B cell (primary cell): ENCODE results near the gene CASK. TPM values are rescaled to one million over a fixed set of nuclear protein-coding genes. Genes with fewer than 3 reads are reported as not detected.

Experiments
- ATAC-seq: fragments of 200-7000 bp; cut with Tn5 transposase; one replicate; pipeline ENCODE4 v1.10.0; 2021; ENCODE audit warnings: low read depth, mild to moderate bottlenecking, moderate number of reproducible peaks, moderate library complexity
- CTCF ChIA-PET: fragments of 350-600 bp; sonication (Branson Sonifier 250); formaldehyde crosslinking; loops from one replicate; lab custom pipeline; 2021; ENCODE audit warnings: antibody characterized with exemption, inconsistent platforms; lab: Charles Lee
- POLR2A ChIA-PET: fragments of 350-600 bp; sonication (Branson Sonifier 250); formaldehyde crosslinking; loops from one replicate; lab custom pipeline; 2021; ENCODE audit warnings: antibody characterized with exemption; lab: Charles Lee
- DNase-seq: peaks from one replicate; pipeline ENCODE4 v3.0.0; 2013
- H2AFZ ChIP-seq: 2 replicates; pipeline ENCODE4 v1.6.1; 2012; ENCODE audit warnings: mild to moderate bottlenecking, low read depth, low read length; ENCODE audit not compliant: insufficient read depth, poor library complexity, severe bottlenecking
- H3K27ac ChIP-seq, 2 donors: 1 replicate in 1 of 2; 2 replicates in 1 of 2; pipeline ENCODE4 v1.5.1; 2012 to 2013; ENCODE audit warnings: low read length in 2 of 2, mild to moderate bottlenecking in 2 of 2, moderate library complexity in 1 of 2
- H3K27me3 ChIP-seq, 4 experiments: fragments of 200-600 bp in 1 of 4; sonication (generic) in 1 of 4; replicated peaks in 1 of 4; 1 replicate in 2 of 4; 2 replicates in 2 of 4; pipeline versions ENCODE4 v1.6.1 to v1.7.0; 2013 to 2016; ENCODE audit warnings: low read length in 3 of 4, mild to moderate bottlenecking in 2 of 4, mixed read lengths in 1 of 4, moderate library complexity in 1 of 4; ENCODE audit not compliant: insufficient read depth in 4 of 4, control insufficient read depth in 3 of 4; ENCODE audit errors: control extremely low read depth in 1 of 4
- H3K36me3 ChIP-seq, 2 experiments: replicated peaks in 1 of 2; 1 replicate in 1 of 2; 2 replicates in 1 of 2; pipeline versions ENCODE4 v1.6.1 to v1.7.1; 2013; ENCODE audit warnings: low read length in 1 of 2; ENCODE audit not compliant: insufficient read depth in 2 of 2, control insufficient read depth in 1 of 2; ENCODE audit errors: control extremely low read depth in 1 of 2, extremely low read depth in 1 of 2
- H3K4me1 ChIP-seq, 2 donors: fragments of 200-600 bp in 1 of 2; sonication (generic) in 1 of 2; 1 replicate in 1 of 2; 2 replicates in 1 of 2; pipeline versions ENCODE4 v1.5.1 to v1.6.1; 2013 to 2017; ENCODE audit warnings: low read length in 2 of 2; ENCODE audit not compliant: control insufficient read depth in 2 of 2, insufficient read depth in 2 of 2
- H3K4me2 ChIP-seq: replicated peaks from 2 replicates; pipeline ENCODE3; 2012; ENCODE audit warnings: mild to moderate bottlenecking, low read depth, low read length; ENCODE audit not compliant: poor library complexity, severe bottlenecking
- H3K4me3 ChIP-seq, 5 experiments: fragments of 200-600 bp in 1 of 5; sonication (generic) in 1 of 5; 1 replicate in 3 of 5; 2 replicates in 2 of 5; pipeline versions ENCODE4 v1.5.1 to v1.7.0; 2011 to 2016; ENCODE audit warnings: low read length in 4 of 5, mild to moderate bottlenecking in 4 of 5, low read depth in 2 of 5, control low read depth in 1 of 5, moderate library complexity in 1 of 5; ENCODE audit not compliant: insufficient read depth in 1 of 5; ENCODE audit errors: control extremely low read depth in 1 of 5, extremely low read depth in 1 of 5
- H3K79me2 ChIP-seq: fragments of 200-600 bp; sonication (generic); one replicate; pipeline ENCODE4 v1.6.0; 2016; ENCODE audit warnings: low read length; ENCODE audit not compliant: control insufficient read depth, insufficient read depth
- H3K9ac ChIP-seq: fragments of 200-600 bp; sonication (generic); 2 replicates; pipeline ENCODE4 v1.6.1; 2017; ENCODE audit warnings: mild to moderate bottlenecking, low read length, moderate library complexity
- H3K9me3 ChIP-seq, 3 donors: one replicate each; pipeline versions ENCODE4 v1.6.1 to v1.7.1; 2013; ENCODE audit warnings: low read length in 2 of 3; ENCODE audit not compliant: control insufficient read depth in 2 of 3, insufficient read depth in 1 of 3; ENCODE audit errors: control extremely low read depth in 1 of 3
- H4K20me1 ChIP-seq: 2 replicates; pipeline ENCODE4 v1.6.0; 2012; ENCODE audit warnings: mild to moderate bottlenecking, low read length; ENCODE audit not compliant: insufficient read depth, control insufficient read depth, poor library complexity, severe bottlenecking
- H3K27ac Mint-ChIP-seq: one replicate; pipeline ENCODE4 v1.8.0; 2021; ENCODE audit warnings: mixed read lengths
- H3K27me3 Mint-ChIP-seq: one replicate; pipeline ENCODE4 v1.8.0; 2021; ENCODE audit warnings: mixed read lengths
- H3K4me1 Mint-ChIP-seq: one replicate; pipeline ENCODE4 v1.8.0; 2021; ENCODE audit warnings: mixed read lengths
- H3K4me3 Mint-ChIP-seq: one replicate; pipeline ENCODE4 v1.8.0; 2021; ENCODE audit warnings: mixed read lengths
- H3K9me3 Mint-ChIP-seq: one replicate; pipeline ENCODE4 v1.8.0; 2022; ENCODE audit warnings: mixed read lengths; ENCODE audit not compliant: insufficient read depth
- EZH2 ChIP-seq: IDR thresholded peaks from 2 replicates; pipeline ENCODE4 v1.6.1; 2012; ENCODE audit warnings: borderline replicate concordance, low read depth, mild to moderate bottlenecking, moderate library complexity, low read length; ENCODE audit not compliant: insufficient read depth, poor library complexity, severe bottlenecking
- WGBS: methylation state at CpG from one replicate; pipeline ENCODE4 v1.1.5; 2013; ENCODE audit warnings: missing lambda C conversion rate; ENCODE audit not compliant: insufficient coverage; 5-methylcytosine and 5-hydroxymethylcytosine counted together
- intact Hi-C: fragments of 100-400 bp; cut with micrococcal nuclease; formaldehyde crosslinking; loops from one replicate; pipeline ENCODE4 v1.10.0; 2022
- polyA plus RNA-seq: library from polyadenylated mRNA; depleted of rRNA; stranded (reverse); fragments of >200 nt; gene quantifications from 2 replicates; pipeline ENCODE4 v1.2.3, GENCODE V29; 2012
- total RNA-seq, 2 donors: library from RNA; stranded (reverse); fragments of 120-200 nt in 1 of 2; gene quantifications; 1 replicate in 1 of 2; 2 replicates in 1 of 2; pipeline versions ENCODE4 v1.2.3 to v1.2.4, GENCODE V29; 2013 to 2022
- TF ChIP-seq, protein P1 (sequence below): fragments of 200-600 bp; IDR thresholded peaks from one replicate; pipeline ENCODE4 v1.8.0; 2022; ENCODE audit warnings: antibody characterized with exemption, mild to moderate bottlenecking

The CASK gene
- total and polyA plus RNA-seq, 2 donors (not counting 1 experiment from before 2014, with no cell fraction given): 14.2 to 50.4 TPM

DNA sequence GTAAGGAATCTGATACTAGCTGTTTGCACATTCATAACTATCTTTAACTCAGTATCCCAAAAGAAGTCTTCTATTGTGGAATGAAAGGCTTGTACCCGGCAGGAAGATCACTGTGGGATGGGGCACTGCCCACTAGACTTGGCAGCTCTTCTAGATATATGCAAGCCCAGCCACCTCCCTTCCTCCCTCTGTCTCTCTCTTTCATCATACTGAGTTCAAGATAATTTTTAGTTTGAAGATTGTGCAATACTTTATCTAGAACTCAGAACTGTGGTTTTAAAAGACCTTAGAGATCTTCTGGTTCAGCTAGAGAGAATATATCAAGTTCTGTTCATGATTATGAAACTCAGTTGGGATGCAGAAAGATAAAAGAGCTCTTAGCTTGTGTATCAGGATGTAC lies 257.1 kb downstream of the CASK start:
- Mint-ChIP-seq H3K4me3 (no peak overlapping the region), H3K9me3 (no peaks in the 10 kb centered on the region), H3K4me1 (peaks cover 3% of the 10 kb centered on the region), H3K27ac (no peak overlapping the region), H3K27me3 (no peaks in the 10 kb centered on the region)
- POLR2A ChIA-PET: no interaction called here
- TF ChIP-seq, protein P1, sequence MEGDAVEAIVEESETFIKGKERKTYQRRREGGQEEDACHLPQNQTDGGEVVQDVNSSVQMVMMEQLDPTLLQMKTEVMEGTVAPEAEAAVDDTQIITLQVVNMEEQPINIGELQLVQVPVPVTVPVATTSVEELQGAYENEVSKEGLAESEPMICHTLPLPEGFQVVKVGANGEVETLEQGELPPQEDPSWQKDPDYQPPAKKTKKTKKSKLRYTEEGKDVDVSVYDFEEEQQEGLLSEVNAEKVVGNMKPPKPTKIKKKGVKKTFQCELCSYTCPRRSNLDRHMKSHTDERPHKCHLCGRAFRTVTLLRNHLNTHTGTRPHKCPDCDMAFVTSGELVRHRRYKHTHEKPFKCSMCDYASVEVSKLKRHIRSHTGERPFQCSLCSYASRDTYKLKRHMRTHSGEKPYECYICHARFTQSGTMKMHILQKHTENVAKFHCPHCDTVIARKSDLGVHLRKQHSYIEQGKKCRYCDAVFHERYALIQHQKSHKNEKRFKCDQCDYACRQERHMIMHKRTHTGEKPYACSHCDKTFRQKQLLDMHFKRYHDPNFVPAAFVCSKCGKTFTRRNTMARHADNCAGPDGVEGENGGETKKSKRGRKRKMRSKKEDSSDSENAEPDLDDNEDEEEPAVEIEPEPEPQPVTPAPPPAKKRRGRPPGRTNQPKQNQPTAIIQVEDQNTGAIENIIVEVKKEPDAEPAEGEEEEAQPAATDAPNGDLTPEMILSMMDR: no peak
- no peak for TF ChIP-seq EZH2
- Histone ChIP-seq H4K20me1 (no peaks in the 10 kb centered on the region), H3K9ac (no peak overlapping the region), H3K27ac (no peak overlapping the region), H2AFZ (no peak overlapping the region), H3K79me2 (no peaks in the 10 kb centered on the region), H3K9me3 (no peaks in the 10 kb centered on the region), H3K4me1 (no peaks in the 10 kb centered on the region), H3K4me2 (no peak overlapping the region), H3K4me3 (no peak overlapping the region), H3K36me3 (peaks cover 0 to 4% of the 10 kb centered on the region in 2 experiments), H3K27me3 (no peaks in the 10 kb centered on the region)
- intact Hi-C loops: no loop called here
- no CpG with 5 or more reads among the region's 1 CpG for WGBS
- no peak for DNase-seq
- no peak for ATAC-seq
- CTCF ChIA-PET: no interaction called here

DNA sequence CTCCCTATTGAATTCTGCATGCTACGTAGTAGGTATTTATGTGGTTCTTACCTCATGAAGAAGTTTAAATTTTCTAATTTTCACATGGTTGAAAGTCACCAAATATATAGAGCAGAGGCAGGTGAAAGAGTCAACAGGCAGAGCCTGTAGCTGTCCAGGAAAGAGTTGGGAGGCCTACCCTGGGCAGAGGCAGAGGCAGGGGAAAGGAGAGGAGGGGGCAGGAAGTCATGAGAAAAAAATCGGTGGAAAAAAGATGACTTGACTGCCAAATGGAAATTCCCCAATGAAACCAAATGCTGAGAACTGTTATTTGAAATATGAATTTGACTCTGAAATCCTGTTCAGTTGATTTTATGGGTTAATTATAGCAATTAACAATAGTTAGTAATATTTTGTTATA lies 257.7 kb downstream of the CASK start:
- Histone ChIP-seq H3K9me3 (no peaks in the 10 kb centered on the region), H2AFZ (no peak overlapping the region), H3K9ac (no peak overlapping the region), H3K4me2 (no peak overlapping the region), H3K4me1 (no peaks in the 10 kb centered on the region), H3K36me3 (peaks cover 0 to 4% of the 10 kb centered on the region in 2 experiments), H3K79me2 (no peaks in the 10 kb centered on the region), H3K27me3 (no peaks in the 10 kb centered on the region), H3K4me3 (no peak overlapping the region), H4K20me1 (no peaks in the 10 kb centered on the region), H3K27ac (no peak overlapping the region)
- no peak for TF ChIP-seq EZH2
- TF ChIP-seq, protein P1: no peak
- Mint-ChIP-seq H3K4me3 (no peak overlapping the region), H3K27ac (no peak overlapping the region), H3K4me1 (peaks cover 3% of the 10 kb centered on the region), H3K27me3 (no peaks in the 10 kb centered on the region), H3K9me3 (no peaks in the 10 kb centered on the region)
- DNase-seq (no peak), ATAC-seq (no peak)
- ChIA-PET CTCF (no interaction called here), POLR2A (interaction anchor here (0.5 kb wide), 1 partner anchor 328 kb away, joined by 3 read pairs; no protein-coding TSS in a partner anchor)
- no CpG with 5 or more reads among the region's 2 CpGs for WGBS
- intact Hi-C loops: no loop called here
